ENCODE data around the gene AACS. TPM values are rescaled to one million over a fixed set of nuclear protein-coding genes. Genes with fewer than 3 reads are reported as not detected.
A peak's percentile ranks its signal among the peaks of the same experiment; 100 is the strongest.
"Not testable (repeated sequence)": the region's sequence is repeated elsewhere in the genome, so short reads cannot be mapped to it uniquely, and the experiment has no call there.

The AACS gene
- total RNA-seq, result 16.7 and 22.0 TPM in 2 replicates

GRCh38 chr12:125065021-125065918, at the start of gene AACS:
Gene AACS, plus strand, starts transcription at chr12:125065435. Its CDS starts 150 bp downstream, at chr12:125065585.
- DNase-seq (ENCODE audit: low read depth in 2 of 2), result peak; percentile 82 to 86

GRCh38 chr12:125015680-125016310, 49.4 kb upstream of the AACS start:
- no peak for DNase-seq (ENCODE audit: low read depth in 2 of 2)

GRCh38 chr12:125017801-125018200, 47.4 kb upstream of the AACS start:
- DNase-seq (ENCODE audit: low read depth in 2 of 2), result no peak

- DNase-seq (ENCODE audit: low read depth in 2 of 2), result no peak
These were observed 46.9 kb upstream of the AACS start for GRCh38 chr12:125018356-125018755.

- no peak for DNase-seq (ENCODE audit: low read depth in 2 of 2)
These were observed 44.1 kb upstream of the AACS start for GRCh38 chr12:125021096-125021495.

GRCh38 chr12:125021771-125022170, 43.5 kb upstream of the AACS start:
- DNase-seq (ENCODE audit: low read depth in 2 of 2), result no peak

GRCh38 chr12:125023065-125023464, 42.2 kb upstream of the AACS start:
- no peak for DNase-seq (ENCODE audit: low read depth in 2 of 2)

- no peak for DNase-seq (ENCODE audit: low read depth in 2 of 2)
These were observed 40.2 kb upstream of the AACS start for GRCh38 chr12:125024949-125025563.

GRCh38 chr12:125025606-125026235, 39.5 kb upstream of the AACS start:
- no peak for DNase-seq (ENCODE audit: low read depth in 2 of 2)

GRCh38 chr12:125028106-125028505, 37.1 kb upstream of the AACS start:
- DNase-seq (ENCODE audit: low read depth in 2 of 2), result no peak

GRCh38 chr12:125029761-125030358, 35.4 kb upstream of the AACS start:
- peak in 1 of 2 donors; percentile 22 for DNase-seq (ENCODE audit: low read depth in 2 of 2)

- not testable (repeated sequence) for DNase-seq (ENCODE audit: low read depth in 2 of 2)
These were observed 33.8 kb upstream of the AACS start for GRCh38 chr12:125031471-125031870.

- no peak for DNase-seq (ENCODE audit: low read depth in 2 of 2)
These were observed 32.6 kb upstream of the AACS start for GRCh38 chr12:125032466-125033152.

GRCh38 chr12:125033288-125033687, 31.9 kb upstream of the AACS start:
- DNase-seq (ENCODE audit: low read depth in 2 of 2), result no peak

GRCh38 chr12:125038976-125039625, 26.1 kb upstream of the AACS start:
- DNase-seq (ENCODE audit: low read depth in 2 of 2), result no peak

GRCh38 chr12:125049093-125049458, 16.2 kb upstream of the AACS start:
- no peak for DNase-seq (ENCODE audit: low read depth in 2 of 2)

GRCh38 chr12:125050446-125050845, 14.8 kb upstream of the AACS start:
- DNase-seq (ENCODE audit: low read depth in 2 of 2), result no peak

GRCh38 chr12:125050868-125051267, 14.4 kb upstream of the AACS start:
- DNase-seq (ENCODE audit: low read depth in 2 of 2), result no peak

GRCh38 chr12:125053821-125054220, 11.4 kb upstream of the AACS start:
- DNase-seq (ENCODE audit: low read depth in 2 of 2), result no peak

- no peak for DNase-seq (ENCODE audit: low read depth in 2 of 2)
These were observed 9.6 kb upstream of the AACS start for GRCh38 chr12:125055591-125055990.

All from lung microvascular endothelial cell (primary cell).